ENCODE results near the gene PLA2G12B.
"Not testable (repeated sequence)": the region's sequence is repeated elsewhere in the genome, so short reads cannot be mapped to it uniquely, and the experiment has no call there.

The PLA2G12B gene, protein sequence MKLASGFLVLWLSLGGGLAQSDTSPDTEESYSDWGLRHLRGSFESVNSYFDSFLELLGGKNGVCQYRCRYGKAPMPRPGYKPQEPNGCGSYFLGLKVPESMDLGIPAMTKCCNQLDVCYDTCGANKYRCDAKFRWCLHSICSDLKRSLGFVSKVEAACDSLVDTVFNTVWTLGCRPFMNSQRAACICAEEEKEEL

DNA sequence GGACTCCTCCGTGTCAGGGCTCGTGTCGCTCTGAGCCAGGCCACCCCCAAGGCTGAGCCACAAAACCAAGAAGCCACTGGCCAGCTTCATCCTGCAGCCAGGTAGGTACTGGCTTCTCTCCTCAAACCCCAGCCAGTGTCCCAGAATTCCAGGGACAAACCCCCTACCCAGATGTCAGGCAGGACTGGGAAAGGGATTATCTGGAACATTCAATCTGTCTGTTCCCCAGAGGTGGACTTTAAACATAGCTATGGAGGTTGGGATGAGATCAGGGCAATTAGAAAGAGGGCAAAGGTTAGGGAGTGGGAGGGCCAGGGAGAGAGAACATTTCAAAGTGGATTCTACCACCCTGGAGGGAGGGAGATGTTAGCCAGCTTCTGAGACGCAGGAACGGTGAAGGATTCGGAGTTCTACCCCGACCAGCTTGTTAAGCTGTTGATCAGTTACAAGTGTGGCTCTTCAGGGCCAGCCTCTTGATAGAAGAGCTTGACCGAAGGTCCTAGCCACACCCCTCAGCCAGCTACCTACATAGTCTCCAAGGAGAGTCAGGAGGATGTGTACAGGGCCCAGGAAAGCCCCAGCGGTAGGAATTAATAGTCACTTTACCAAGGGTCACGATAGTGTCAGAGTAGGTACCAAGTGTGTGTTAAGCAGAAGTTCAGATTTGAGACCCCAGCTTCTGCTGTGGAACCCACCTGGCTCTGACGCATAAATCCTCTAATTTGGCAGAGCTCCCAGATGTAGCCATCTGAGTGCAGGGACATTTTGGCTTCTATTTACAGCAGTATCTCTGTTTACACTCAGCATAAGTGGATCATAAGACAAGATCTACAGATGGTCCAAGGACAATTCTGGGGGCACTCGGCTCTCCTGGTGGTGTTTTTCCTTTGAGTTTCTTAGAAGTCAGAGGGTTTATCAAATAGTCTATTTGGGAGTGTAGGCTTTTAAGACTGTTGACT lies at the start of gene PLA2G12B:
Gene PLA2G12B (minus strand): TSS at position 211 of the 959 bp plus-strand sequence. CDS start 121 bp downstream, at position 90.
- H3K4me1 Mint-ChIP-seq (ENCODE audit: low read depth) = no peaks in the 10 kb centered on the region
- peaks cover 6% of the 10 kb centered on the region for H3K27me3 Mint-ChIP-seq
- H3K9me3 Mint-ChIP-seq (ENCODE audit: low read depth) = no peaks in the 10 kb centered on the region
- H3K36me3 Mint-ChIP-seq = no peaks in the 10 kb centered on the region
- H3K27ac Mint-ChIP-seq = no peak within 1 kb of the TSS
- H3K4me3 Mint-ChIP-seq = no peak within 1 kb of the TSS

- Mint-ChIP-seq H3K36me3 (peaks cover 27% of the 10 kb centered on the region), H3K27ac (no peak overlapping the region), H3K4me3 (no peak overlapping the region), H3K27me3 (no peaks in the 10 kb centered on the region), H3K9me3 (ENCODE audit: low read depth) (no peaks in the 10 kb centered on the region), H3K4me1 (ENCODE audit: low read depth) (no peaks in the 10 kb centered on the region)
These were observed 49.2 kb upstream of the PLA2G12B start for GRCh38 chr10:73003822-73004221.

DNA sequence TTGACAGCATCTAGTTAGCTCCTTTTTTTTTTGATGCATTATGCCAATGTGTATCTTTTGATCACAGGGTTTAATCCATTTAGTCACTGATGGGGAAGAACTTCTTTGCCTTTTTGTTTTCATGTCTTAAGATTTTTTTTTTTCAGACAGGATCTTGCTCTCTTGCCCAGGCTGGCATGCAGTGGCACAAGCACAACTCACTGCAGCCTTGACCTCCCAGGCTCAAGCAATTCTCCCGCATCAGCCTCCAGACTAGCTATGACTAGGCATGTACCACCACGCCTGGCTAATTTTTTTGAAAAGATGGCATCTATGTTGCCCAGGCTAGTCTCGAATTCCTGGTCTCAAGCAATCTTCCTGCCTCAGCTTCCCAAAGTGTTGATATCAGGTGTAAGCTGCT lies 46.4 kb upstream of the PLA2G12B start:
- H3K36me3 Mint-ChIP-seq = peaks cover 19% of the 10 kb centered on the region
- no peaks in the 10 kb centered on the region for H3K4me1 Mint-ChIP-seq (ENCODE audit: low read depth)

GRCh38 chr10:72997099-72997498 lies 42.5 kb upstream of the PLA2G12B start:
- Mint-ChIP-seq H3K36me3 (peaks cover 29% of the 10 kb centered on the region), H3K4me1 (ENCODE audit: low read depth) (no peaks in the 10 kb centered on the region), H3K27ac (no peak overlapping the region), H3K9me3 (ENCODE audit: low read depth) (peaks cover 4% of the 10 kb centered on the region), H3K4me3 (no peak overlapping the region), H3K27me3 (no peaks in the 10 kb centered on the region)

More for the DNA sequence above, 46.4 kb upstream of the PLA2G12B start:
- Mint-ChIP-seq H3K27ac (no peak overlapping the region), H3K4me3 (no peak overlapping the region), H3K27me3 (no peaks in the 10 kb centered on the region), H3K9me3 (ENCODE audit: low read depth) (peaks cover 4% of the 10 kb centered on the region)

GRCh38 chr10:72995459-72995858 lies 40.9 kb upstream of the PLA2G12B start:
- peaks cover 21% of the 10 kb centered on the region for H3K36me3 Mint-ChIP-seq

GRCh38 chr10:72989771-72990170 lies 35.2 kb upstream of the PLA2G12B start:
- not testable (repeated sequence) for H3K4me1 Mint-ChIP-seq (ENCODE audit: low read depth); H3K4me3 Mint-ChIP-seq; H3K27me3 Mint-ChIP-seq; H3K27ac Mint-ChIP-seq; H3K9me3 Mint-ChIP-seq (ENCODE audit: low read depth)
- peaks cover 20% of the 10 kb centered on the region for H3K36me3 Mint-ChIP-seq

More at GRCh38 chr10:72995459-72995858, 40.9 kb upstream of the PLA2G12B start:
- H3K27ac Mint-ChIP-seq; H3K9me3 Mint-ChIP-seq (ENCODE audit: low read depth); H3K27me3 Mint-ChIP-seq; H3K4me1 Mint-ChIP-seq (ENCODE audit: low read depth); H3K4me3 Mint-ChIP-seq: not testable (repeated sequence)

DNA sequence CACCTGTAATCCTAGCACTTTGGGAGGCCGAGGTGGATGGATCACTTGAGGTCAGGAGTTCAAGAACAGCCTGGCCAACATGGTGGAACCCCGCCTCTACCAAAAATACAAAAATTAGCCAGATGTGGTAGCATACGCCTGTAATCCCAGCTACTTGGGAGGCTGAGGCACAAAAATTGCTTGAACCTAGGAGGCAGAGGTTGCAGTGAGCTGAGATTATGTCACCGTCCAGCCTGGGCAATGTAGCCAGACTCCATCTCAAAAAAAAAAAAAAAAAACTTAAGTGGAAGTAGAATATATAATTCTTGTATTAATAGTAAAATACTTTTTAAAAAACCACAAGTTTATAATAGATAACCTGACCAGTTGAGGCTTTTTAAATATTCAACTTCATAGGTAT lies 30.0 kb upstream of the PLA2G12B start:
- H3K4me1 Mint-ChIP-seq (ENCODE audit: low read depth); H3K27ac Mint-ChIP-seq; H3K4me3 Mint-ChIP-seq; H3K27me3 Mint-ChIP-seq: not testable (repeated sequence)
- H3K9me3 Mint-ChIP-seq (ENCODE audit: low read depth) = peaks cover 14% of the 10 kb centered on the region
- H3K36me3 Mint-ChIP-seq = peaks cover 13% of the 10 kb centered on the region

GRCh38 chr10:72981882-72982529 lies 27.4 kb upstream of the PLA2G12B start:
- H3K9me3 Mint-ChIP-seq (ENCODE audit: low read depth) = peaks cover 37% of the 10 kb centered on the region
- H3K27me3 Mint-ChIP-seq = peaks cover 11% of the 10 kb centered on the region
- H3K4me1 Mint-ChIP-seq (ENCODE audit: low read depth) = no peaks in the 10 kb centered on the region
- no peak overlapping the region for H3K4me3 Mint-ChIP-seq
- H3K27ac Mint-ChIP-seq = no peak overlapping the region
- H3K36me3 Mint-ChIP-seq = peaks cover 23% of the 10 kb centered on the region

- H3K36me3 Mint-ChIP-seq = peaks cover 26% of the 10 kb centered on the region
- peaks cover 13% of the 10 kb centered on the region for H3K27me3 Mint-ChIP-seq
- H3K9me3 Mint-ChIP-seq (ENCODE audit: low read depth) = peaks cover 39% of the 10 kb centered on the region
- H3K4me3 Mint-ChIP-seq = no peak overlapping the region
- H3K27ac Mint-ChIP-seq = no peak overlapping the region
- no peaks in the 10 kb centered on the region for H3K4me1 Mint-ChIP-seq (ENCODE audit: low read depth)
These were observed 26.6 kb upstream of the PLA2G12B start for GRCh38 chr10:72981028-72981881.

DNA sequence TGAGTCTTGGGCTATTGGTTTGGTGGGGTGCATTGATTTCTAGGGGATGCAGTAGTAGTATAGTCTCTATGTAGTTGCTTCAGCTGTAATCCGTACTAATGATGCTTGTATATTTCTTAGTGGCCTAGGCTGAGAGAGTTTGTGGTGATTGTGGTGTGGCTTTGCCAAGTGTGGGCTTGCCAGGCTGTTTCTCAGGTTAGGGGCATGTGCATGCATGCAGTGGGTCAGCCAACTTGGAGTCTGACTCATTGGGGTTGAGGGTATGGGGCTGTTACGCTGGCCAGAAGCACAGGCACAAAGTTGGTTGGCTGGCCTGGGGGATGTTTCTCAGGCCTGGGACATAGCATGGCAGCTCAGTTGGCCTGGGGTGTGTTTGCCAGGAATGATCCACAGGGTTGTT lies 25.7 kb upstream of the PLA2G12B start:
- Mint-ChIP-seq H3K36me3 (peaks cover 29% of the 10 kb centered on the region), H3K4me3 (no peak overlapping the region), H3K27ac (no peak overlapping the region), H3K4me1 (ENCODE audit: low read depth) (no peaks in the 10 kb centered on the region), H3K27me3 (peaks cover 17% of the 10 kb centered on the region), H3K9me3 (ENCODE audit: low read depth) (peaks cover 46% of the 10 kb centered on the region)

GRCh38 chr10:72979709-72980108 lies 25.1 kb upstream of the PLA2G12B start:
- H3K9me3 Mint-ChIP-seq (ENCODE audit: low read depth) = peaks cover 47% of the 10 kb centered on the region
- no peaks in the 10 kb centered on the region for H3K4me1 Mint-ChIP-seq (ENCODE audit: low read depth)
- H3K4me3 Mint-ChIP-seq = no peak overlapping the region
- peaks cover 21% of the 10 kb centered on the region for H3K27me3 Mint-ChIP-seq
- peaks cover 30% of the 10 kb centered on the region for H3K36me3 Mint-ChIP-seq
- no peak overlapping the region for H3K27ac Mint-ChIP-seq

- peaks cover 41% of the 10 kb centered on the region for H3K9me3 Mint-ChIP-seq (ENCODE audit: low read depth)
- no peaks in the 10 kb centered on the region for H3K4me1 Mint-ChIP-seq (ENCODE audit: low read depth)
- peaks cover 23% of the 10 kb centered on the region for H3K27me3 Mint-ChIP-seq
- H3K27ac Mint-ChIP-seq = no peak overlapping the region
- H3K4me3 Mint-ChIP-seq = no peak overlapping the region
- H3K36me3 Mint-ChIP-seq = peaks cover 30% of the 10 kb centered on the region
These were observed 22.3 kb upstream of the PLA2G12B start for GRCh38 chr10:72976886-72977285.

- Mint-ChIP-seq H3K36me3 (no peaks in the 10 kb centered on the region), H3K27ac (no peak overlapping the region), H3K9me3 (ENCODE audit: low read depth) (no peaks in the 10 kb centered on the region), H3K27me3 (peaks cover 6% of the 10 kb centered on the region), H3K4me3 (no peak overlapping the region), H3K4me1 (ENCODE audit: low read depth) (no peaks in the 10 kb centered on the region)
These were observed 1.4 kb upstream of the PLA2G12B start for GRCh38 chr10:72956001-72956400.

- no peak overlapping the region for H3K27ac Mint-ChIP-seq
- no peaks in the 10 kb centered on the region for H3K36me3 Mint-ChIP-seq
- peaks cover 6% of the 10 kb centered on the region for H3K27me3 Mint-ChIP-seq
- H3K4me3 Mint-ChIP-seq = no peak overlapping the region
- H3K9me3 Mint-ChIP-seq (ENCODE audit: low read depth) = no peaks in the 10 kb centered on the region
- no peaks in the 10 kb centered on the region for H3K4me1 Mint-ChIP-seq (ENCODE audit: low read depth)
These were observed 393 bp downstream of the PLA2G12B start for GRCh38 chr10:72954230-72954595.
